GM23338 (cell line): Measurements from ENCODE around the gene GPALPP1. TPM values are rescaled to one million over a fixed set of nuclear protein-coding genes. Genes with fewer than 3 reads are reported as not detected.

ENCODE experiments used
- CREB1 ChIP-seq: fragments of 250-450 bp; sonication (Bioruptor Pico); IDR thresholded peaks from 2 replicates; pipeline ENCODE4 v1.5.0; 2020; ENCODE audit warnings: low read depth, mild to moderate bottlenecking, moderate library complexity
- EZH2phosphoT487 ChIP-seq: fragments of 200-600 bp; sonication (generic); IDR thresholded peaks from one replicate; pipeline ENCODE4 v1.8.1; 2018; ENCODE audit warnings: antibody characterized with exemption; ENCODE audit not compliant: unreplicated experiment
- NANOG ChIP-seq: IDR thresholded peaks from 2 replicates; pipeline ENCODE4 v1.6.1; 2016; ENCODE audit warnings: antibody characterized with exemption, borderline replicate concordance
- POLR2AphosphoS5 ChIP-seq: IDR thresholded peaks from 2 replicates; pipeline ENCODE4 v1.6.1; 2016; ENCODE audit warnings: antibody characterized with exemption, low read depth
- REST ChIP-seq: IDR thresholded peaks from one replicate; pipeline ENCODE4 v1.6.1; 2018; ENCODE audit warnings: antibody characterized with exemption; ENCODE audit not compliant: unreplicated experiment
- STAT1 ChIP-seq: IDR thresholded peaks from one replicate; pipeline ENCODE4 v1.6.1; 2016; ENCODE audit warnings: antibody characterized with exemption; ENCODE audit not compliant: unreplicated experiment
- ZNF331 ChIP-seq: fragments of 250-450 bp; sonication (Bioruptor Pico); IDR thresholded peaks from 2 replicates; pipeline ENCODE4 v1.5.0; 2020; ENCODE audit warnings: low read depth, mild to moderate bottlenecking, moderate library complexity
- ZNF462 ChIP-seq: fragments of 250-450 bp; sonication (Bioruptor Pico); IDR thresholded peaks from 2 replicates; pipeline ENCODE4 v1.5.0; 2020; ENCODE audit warnings: mild to moderate bottlenecking, moderate library complexity
- polyA plus RNA-seq: library from polyadenylated mRNA; unstranded; fragments of >200 nt; fragmentation: Nextera tagmentation; extraction: Ambion mirVana; gene quantifications from 2 replicates; pipeline ENCODE4 v1.2.1, GENCODE V29; 2016
- total RNA-seq: library from RNA; depleted of rRNA; stranded (reverse); fragments of >200 nt; shearing (Covaris generic); gene quantifications from 2 replicates; pipeline ENCODE4 v1.2.3, GENCODE V29; 2014

GPALPP1 gene
- total and polyA plus RNA-seq, 2 experiments from 2014 or later, result 31.3 to 35.8 TPM

GRCh38 chr13:44971656-44972595 lies 17.4 kb upstream of the GPALPP1 start (continued):
- TF ChIP-seq ZNF462 (CRISPR knock-in tag) (no peak), ZNF331 (no peak), REST (no peak), POLR2AphosphoS5 (no peak), EZH2phosphoT487 (no peak), STAT1 (no peak), CREB1 (CRISPR knock-in tag) (no peak), NANOG (no peak)
